DMS53 treated with DMSO at 0.1 percent for 48 hours (cell line): Measurements from ENCODE around the gene ZDHHC1.

ENCODE experiments used
- DNase-seq: peaks from one replicate; lab custom pipeline; 2025; ENCODE audit not compliant: unreplicated experiment; lab: John Stamatoyannopoulos, UW

Gene ZDHHC1

DNA sequence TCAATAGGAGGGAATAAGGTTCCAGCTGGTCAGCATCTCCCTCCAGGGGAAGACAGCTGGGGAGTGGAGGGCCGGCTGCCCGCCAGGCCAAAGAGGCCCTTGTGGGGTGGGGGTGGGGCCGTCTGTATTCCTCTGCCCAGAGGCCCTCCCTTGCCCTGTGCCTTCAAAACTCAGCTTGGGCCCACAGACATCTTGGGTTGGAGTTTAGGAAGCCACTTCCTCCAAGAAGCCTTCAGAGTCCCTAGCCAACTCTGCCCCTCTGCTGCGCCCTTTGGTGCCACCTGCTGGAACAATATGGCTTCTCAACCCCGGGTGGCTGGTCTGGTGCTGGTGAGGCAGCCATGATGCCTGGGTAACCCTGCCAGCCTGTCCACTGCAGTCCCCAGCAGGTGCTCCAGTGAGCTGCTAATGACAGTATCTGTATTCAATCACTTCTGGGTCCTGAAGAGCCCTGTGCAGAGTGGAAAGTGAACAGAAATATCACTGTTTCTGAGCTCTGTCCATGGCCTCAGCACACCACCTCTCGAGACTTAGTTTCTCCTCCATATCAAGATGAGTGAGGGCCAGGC, 31.3 kb upstream of the ZDHHC1 start:
- no peak for DNase-seq

DNA sequence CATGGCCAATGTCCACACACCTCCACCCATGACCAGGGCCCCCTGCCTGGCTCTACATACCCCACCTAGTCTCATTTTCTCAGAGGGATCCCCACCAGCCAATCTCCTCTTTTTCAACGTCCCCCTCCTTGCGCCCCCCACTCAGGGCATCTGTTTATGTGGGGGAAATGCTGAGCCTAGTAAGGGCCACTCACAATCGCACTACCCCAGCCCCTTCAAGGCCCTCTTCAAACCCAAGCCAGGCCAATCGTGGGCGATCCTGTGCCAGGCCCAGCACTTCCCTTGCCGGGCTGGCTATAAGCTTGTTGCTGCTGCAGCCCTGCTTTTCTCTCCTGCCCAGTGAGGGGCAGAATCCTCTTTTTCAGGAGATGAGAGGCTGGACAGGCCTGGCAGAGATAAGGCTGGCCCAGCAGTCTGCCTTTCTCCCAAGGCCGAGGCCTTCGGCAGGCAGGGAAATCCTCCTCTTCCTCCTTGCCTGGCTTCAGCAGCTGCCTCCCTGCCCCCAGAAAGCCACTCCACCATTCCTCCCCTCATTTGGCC, 30.8 kb upstream of the ZDHHC1 start:
- DNase-seq, result no peak

DNA sequence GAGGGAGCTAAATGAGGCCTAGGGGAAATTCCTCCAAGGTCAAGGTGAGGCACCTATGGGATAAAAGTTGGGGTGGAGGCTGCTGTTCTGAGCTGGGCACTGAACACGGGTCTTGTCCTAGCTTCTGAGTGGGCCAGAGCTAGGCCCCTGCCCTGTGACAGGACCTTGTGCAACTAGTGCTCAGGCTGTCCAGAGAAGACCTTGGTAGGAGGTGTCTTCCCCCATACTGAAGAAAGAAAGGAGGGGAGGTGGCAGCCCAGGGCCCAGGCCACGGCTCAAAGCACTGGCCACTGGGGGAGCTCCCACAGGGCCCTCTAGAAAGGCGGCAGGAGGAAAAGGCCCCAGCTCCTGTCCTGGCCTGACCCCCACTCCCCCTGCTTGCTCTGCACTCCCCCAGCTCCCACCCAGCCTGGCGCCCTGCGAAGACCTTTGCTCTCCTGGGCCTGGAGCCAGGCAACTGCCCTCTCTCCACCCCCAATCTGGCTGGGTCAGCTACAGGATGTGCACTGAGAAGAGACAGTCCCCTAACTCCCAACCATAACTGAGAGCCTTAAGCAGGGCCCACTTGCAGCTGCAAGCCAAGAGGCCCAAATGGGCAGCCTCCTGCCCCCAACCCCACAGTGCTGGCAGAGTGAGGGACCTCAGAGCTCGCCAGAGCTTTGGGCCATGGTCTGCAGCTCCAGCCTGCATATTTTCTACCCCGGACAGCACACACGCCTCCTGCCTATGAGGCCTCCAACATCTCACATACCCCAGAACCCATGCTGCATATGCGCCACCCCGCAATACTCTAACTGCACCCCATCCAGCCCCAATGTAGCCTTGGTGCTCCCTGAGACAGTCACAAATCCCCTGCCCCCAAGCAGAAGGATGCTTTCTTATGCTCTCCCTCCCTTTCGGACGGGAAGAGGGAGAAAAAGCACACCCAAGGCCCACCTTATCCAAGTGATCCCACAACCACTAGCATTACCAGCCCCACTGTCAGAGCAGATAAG, 29.9 kb upstream of the ZDHHC1 start:
- no peak for DNase-seq

DNA sequence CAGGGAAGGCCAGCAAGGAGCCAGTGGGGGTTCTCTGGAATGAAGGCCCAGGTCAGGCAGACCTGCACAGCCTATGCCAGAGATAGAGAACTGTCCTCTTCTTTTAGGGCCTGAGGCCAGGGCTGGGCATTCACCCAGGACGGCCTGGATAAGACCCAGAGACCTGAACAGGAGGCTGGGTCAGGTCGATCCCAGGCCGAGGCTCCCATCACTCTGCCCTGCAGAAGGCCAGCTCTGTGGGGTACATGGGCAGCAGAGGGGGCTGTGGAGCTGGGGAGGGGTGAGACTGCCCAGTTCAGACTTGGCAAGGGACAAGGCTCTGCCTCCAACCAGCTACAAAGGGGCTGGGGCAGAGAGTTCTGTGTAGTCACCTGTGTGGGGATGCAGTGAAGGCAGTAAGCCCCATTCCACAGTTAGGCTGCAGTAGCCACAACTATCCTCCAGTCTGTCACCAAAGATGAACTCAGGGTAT, 29.2 kb upstream of the ZDHHC1 start:
- DNase-seq, result no peak

DNA sequence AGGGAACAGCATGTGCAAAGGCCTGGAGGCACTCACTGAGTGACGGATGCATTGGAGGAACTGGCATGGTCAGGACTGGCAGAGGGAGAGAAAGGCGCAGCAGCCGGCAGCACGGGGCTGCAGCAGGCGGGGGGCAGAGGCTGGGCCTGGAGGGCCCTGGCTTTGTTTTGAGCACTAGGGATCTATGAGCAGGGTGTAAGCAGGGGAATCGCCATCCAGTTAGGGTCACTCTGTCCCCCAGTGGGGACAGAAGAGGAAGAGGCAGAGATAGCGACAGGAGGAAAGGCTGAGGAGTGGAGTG, 28.8 kb upstream of the ZDHHC1 start:
- no peak for DNase-seq

DNA sequence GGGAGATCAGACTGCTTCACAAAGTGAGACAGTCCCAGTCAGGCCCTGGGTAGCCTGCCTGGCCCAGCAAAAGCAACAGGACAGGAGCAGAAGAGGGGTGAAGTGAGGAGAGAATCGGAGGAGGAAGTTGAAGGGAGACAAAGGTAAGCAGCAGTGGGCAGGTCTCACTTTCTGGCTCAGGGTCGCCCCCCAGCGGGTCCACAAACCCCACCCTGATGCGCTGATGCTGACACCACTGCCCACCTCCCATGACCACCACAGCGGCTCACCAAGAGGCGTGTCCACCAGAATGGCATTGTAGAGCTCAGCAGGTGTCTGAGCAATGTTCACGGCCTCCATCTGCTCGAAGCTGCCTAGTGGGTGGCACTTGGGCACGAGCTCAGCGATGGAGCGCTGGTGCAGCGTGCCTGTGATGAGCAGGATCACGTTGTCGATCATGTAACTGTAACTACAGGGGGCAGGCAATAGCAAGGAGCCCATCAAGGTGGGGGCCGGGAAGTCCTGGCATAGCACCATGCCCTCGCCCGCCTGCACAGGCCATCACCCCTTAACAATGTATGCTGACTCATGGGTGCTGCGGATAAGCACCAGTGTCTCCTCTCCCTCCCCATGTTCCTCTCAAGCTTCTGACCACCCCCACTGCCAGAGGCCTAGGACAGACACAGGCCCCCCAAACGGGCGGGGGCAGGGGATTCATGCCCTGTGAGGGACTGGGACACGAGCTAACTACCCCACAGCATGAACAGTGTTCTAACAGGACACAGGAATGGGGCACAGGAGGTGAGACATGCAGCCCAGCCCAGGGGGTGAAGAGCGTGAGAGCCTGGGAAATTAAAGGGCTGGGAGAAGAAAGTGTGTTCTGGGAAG, 28.2 kb upstream of the ZDHHC1 start:
- DNase-seq, result no peak

GRCh38 chr16:67443265-67443664, 27.0 kb upstream of the ZDHHC1 start:
- no peak for DNase-seq

DNA sequence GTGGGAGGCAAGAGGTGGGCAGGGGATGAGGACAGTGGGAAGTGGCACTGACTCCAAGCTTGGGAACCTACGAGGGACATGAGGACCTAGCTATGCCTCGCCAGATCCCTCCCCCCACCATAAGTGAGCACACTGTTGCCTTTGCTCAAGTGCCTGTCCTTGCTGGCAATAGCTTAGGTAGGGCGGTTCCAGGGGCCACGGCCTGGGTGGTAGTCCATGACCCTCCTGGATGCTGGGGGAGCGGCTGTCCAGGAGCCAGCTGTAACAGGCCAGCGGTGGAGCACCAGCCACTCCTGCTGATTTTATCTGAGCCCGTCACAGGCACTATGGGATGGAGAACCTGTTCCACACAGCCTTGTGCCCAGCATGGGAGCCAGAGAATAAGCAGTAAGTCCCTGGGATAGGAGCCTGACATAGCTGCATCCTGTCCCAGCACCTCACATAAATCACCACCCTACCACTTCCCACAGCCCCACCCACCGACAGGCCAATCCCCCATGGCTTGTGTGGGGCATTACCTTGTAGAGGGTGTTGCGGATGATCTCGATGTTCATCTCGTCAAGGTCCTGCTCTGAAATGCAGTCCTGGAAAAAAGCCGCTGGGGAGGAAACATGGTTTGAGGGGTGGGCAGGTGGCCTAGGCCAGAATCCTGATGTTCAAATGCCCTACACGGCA, 26.4 kb upstream of the ZDHHC1 start:
- DNase-seq, result no peak

GRCh38 chr16:67441907-67442306, 25.6 kb upstream of the ZDHHC1 start:
- DNase-seq, result no peak

- DNase-seq, result peak; percentile 47
These were observed 25.0 kb upstream of the ZDHHC1 start for GRCh38 chr16:67441271-67441753.

DNA sequence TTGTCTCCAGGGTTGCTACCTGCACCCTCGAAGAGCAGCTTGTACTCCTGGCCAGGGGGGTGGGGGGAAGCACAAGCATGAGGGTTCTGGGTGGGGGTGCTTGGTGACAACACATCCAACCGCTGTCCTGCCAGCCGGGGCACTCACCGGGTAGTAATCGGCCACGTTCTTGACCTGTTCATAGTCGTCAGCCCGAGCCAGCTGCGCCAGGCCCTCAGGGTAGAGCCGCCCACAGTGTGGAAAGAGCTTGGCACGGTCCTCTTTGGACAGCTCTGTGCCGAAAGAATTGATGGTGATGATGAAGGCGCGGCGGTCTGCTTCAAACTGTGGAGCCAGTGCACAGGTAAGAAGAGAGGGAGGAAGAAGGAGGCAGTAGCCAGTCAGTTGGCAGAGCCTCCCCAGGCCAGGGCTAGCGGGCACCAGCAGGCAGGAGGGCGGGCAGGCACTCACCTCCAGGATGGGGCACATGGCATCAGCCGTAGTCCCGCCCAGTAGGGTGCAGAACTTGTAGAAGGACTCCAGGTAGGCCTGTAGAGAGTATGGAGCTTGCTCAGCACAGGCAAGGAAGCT, 22.6 kb upstream of the ZDHHC1 start:
- no peak for DNase-seq

DNA sequence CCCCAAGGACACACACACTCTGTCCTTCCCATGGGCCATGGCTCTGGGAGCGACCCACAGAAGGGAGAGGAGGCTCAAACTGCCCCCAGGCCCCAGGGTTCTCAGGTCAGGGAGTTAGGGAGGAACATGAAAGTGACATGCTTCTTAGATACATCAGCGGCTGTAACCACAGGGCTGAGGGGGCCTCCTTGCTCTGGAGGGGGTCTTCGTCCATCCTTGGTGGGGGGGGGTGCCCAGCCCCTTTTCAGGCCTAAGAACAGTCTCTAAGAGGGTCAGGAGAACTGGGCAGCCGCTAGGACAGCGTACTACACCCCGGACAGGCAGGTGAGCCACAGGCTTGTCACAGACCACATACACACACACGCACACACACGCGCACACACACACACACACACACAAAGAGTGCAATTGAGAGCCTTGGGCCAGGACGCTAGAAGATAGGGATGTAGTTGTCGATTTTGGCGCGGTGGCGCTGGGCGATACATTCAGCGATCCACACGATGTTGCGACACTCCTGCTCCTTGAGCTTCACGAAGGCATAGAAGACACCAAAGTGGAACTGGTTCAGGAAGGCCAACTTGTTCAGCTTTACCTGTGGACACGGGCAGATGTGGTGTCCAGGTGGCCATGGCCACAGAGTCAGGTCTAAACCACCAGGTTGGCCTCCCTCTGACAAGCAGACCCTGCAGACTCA, 22.0 kb upstream of the ZDHHC1 start:
- no peak for DNase-seq

DNA sequence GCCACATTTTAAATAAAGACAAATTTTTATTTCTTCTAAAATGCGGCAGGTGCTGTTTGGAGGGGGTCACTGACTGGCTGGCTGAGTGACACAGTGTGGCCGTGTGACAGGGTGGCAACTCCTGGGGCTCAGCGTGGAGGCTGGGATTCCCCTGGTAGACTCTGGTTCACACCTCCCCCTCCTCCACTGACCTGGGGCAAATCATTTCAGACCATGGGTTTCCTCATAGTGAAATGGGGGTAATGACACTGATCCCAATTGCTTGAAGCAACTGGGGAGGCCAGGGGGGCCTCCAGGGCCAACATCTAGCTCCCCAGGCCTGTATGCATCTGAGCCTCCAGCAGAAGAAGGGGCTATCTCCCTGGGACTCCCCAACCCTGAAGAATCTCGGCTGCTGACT, 21.2 kb upstream of the ZDHHC1 start:
- DNase-seq, result no peak

- no peak for DNase-seq
These were observed 20.4 kb upstream of the ZDHHC1 start for GRCh38 chr16:67436640-67437193.

DNA sequence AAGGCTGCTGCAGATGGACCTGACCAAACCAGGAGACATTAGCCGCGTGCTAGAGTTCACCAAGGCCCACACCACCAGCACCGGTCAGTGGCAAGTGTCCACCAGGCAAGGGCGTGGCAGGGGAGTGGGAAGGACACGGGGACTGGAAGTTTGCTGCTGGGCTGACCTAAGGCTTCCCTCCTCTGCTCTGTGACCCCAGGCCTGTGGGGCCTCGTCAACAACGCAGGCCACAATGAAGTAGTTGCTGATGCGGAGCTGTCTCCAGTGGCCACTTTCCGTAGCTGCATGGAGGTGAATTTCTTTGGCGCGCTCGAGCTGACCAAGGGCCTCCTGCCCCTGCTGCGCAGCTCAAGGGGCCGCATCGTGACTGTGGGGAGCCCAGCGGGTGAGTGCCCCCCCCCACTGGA, 19.5 kb upstream of the ZDHHC1 start:
- DNase-seq, result no peak

DNA sequence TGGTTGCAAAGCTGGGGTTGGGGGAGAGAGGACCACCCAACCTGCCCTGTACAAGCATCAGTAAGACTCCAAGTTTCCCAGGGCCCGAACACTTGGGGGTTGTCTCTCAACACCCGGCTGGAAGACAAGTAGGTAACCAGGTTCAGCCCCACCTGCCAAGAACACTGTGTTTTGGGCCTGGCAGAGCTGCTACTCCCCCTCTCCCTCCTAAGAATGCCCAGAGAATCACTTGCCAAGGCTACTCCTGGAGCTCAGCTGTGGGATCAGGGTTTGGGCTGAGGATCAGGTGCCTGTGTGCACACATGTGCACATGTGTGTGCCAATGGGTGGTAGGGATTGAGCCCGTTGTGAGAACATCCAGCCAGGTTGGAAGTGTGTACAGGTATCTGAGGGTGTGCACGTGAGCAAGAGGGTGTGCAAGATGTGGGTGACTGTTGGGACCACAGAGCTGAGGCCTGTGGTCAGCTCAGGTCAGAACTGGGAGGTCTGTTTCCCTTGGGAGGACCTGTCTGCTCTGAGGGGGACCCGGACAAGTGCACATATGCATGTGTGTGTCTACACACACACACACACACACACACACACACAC, 16.9 kb upstream of the ZDHHC1 start:
- DNase-seq, result no peak

GRCh38 chr16:67432506-67432890, 16.2 kb upstream of the ZDHHC1 start:
- DNase-seq, result no peak

GRCh38 chr16:67431775-67432505, 15.7 kb upstream of the ZDHHC1 start:
- DNase-seq, result no peak
